Measurements from ENCODE around the gene OTOGL.
A peak's percentile ranks its signal among the peaks of the same experiment; 100 is the strongest.

The OTOGL gene

GRCh38 chr12:80188576-80188975 lies 89.2 kb downstream of the OTOGL start:
- no peak overlapping the region for H3K4me3 ChIP-seq (ENCODE audit: low read depth, low read length)
- no peak overlapping the region for H2BK12ac ChIP-seq (ENCODE audit: low read length)
- no peak overlapping the region for H3K14ac ChIP-seq (ENCODE audit: low read length)
- no peaks in the 10 kb centered on the region for H3K9me3 ChIP-seq (ENCODE audit: insufficient read depth, low read depth, low read length)
- no peak overlapping the region for H3K9ac ChIP-seq (ENCODE audit: low read length)
- no peaks in the 10 kb centered on the region for H3K79me1 ChIP-seq (ENCODE audit: low read length)
- no peak overlapping the region for H3K23ac ChIP-seq (ENCODE audit: low read length)
- no peak overlapping the region for H2BK120ac ChIP-seq (ENCODE audit: insufficient read depth, low read length, poor library complexity)
- no peak overlapping the region for H3K4me2 ChIP-seq (ENCODE audit: low read length)
- no peak overlapping the region for H4K8ac ChIP-seq (ENCODE audit: low read depth, low read length)
- no peaks in the 10 kb centered on the region for H3K36me3 ChIP-seq (ENCODE audit: control insufficient read depth in 1 of 2, insufficient read depth in 2 of 2, low read length in 2 of 2)
- no peak overlapping the region for H3K27ac ChIP-seq (ENCODE audit: low read depth, low read length)
- H4K12ac ChIP-seq (ENCODE audit: low read depth, low read length): no peak overlapping the region
- H3K18ac ChIP-seq (ENCODE audit: low read length): no peak overlapping the region
- H3K79me2 ChIP-seq (ENCODE audit: control insufficient read depth, insufficient read depth, low read length, poor library complexity): no peaks in the 10 kb centered on the region
- no peak overlapping the region for H4K91ac ChIP-seq (ENCODE audit: low read depth, low read length)
- no peaks in the 10 kb centered on the region for H3K27me3 ChIP-seq (ENCODE audit: insufficient read depth, low read length)
- no peak overlapping the region for H3K4ac ChIP-seq (ENCODE audit: low read depth, low read length)
- H2AFZ ChIP-seq (ENCODE audit: insufficient read depth, low read length, poor library complexity): no peak overlapping the region
- no peak for DNase-seq
- no peak overlapping the region for H2AK5ac ChIP-seq (ENCODE audit: low read length)
- H2BK5ac ChIP-seq (ENCODE audit: low read depth, low read length, poor library complexity): no peak overlapping the region
- no CpG with 5 or more reads among the region's 2 CpGs for WGBS (ENCODE audit: extremely low coverage, insufficient coverage, insufficient read length)
- no peaks in the 10 kb centered on the region for H3K4me1 ChIP-seq (ENCODE audit: control insufficient read depth in 1 of 2, insufficient read depth in 2 of 2, low read length in 2 of 2)

- Histone ChIP-seq H3K27ac (ENCODE audit: low read depth, low read length) (no peak overlapping the region), H4K91ac (ENCODE audit: low read depth, low read length) (no peak overlapping the region), H2BK5ac (ENCODE audit: low read depth, low read length, poor library complexity) (no peak overlapping the region), H3K79me1 (ENCODE audit: low read length) (no peaks in the 10 kb centered on the region), H3K9me3 (ENCODE audit: insufficient read depth, low read depth, low read length) (no peaks in the 10 kb centered on the region), H3K4ac (ENCODE audit: low read depth, low read length) (no peak overlapping the region), H2AK5ac (ENCODE audit: low read length) (no peak overlapping the region), H3K4me2 (ENCODE audit: low read length) (no peak overlapping the region), H3K23ac (ENCODE audit: low read length) (no peak overlapping the region), H3K14ac (ENCODE audit: low read length) (no peak overlapping the region), H3K9ac (ENCODE audit: low read length) (no peak overlapping the region), H3K36me3 (ENCODE audit: control insufficient read depth in 1 of 2, insufficient read depth in 2 of 2, low read length in 2 of 2) (no peaks in the 10 kb centered on the region), H3K79me2 (ENCODE audit: control insufficient read depth, insufficient read depth, low read length, poor library complexity) (no peaks in the 10 kb centered on the region), H3K4me3 (ENCODE audit: low read depth, low read length) (no peak overlapping the region), H2AFZ (ENCODE audit: insufficient read depth, low read length, poor library complexity) (no peak overlapping the region), H2BK12ac (ENCODE audit: low read length) (no peak overlapping the region), H4K8ac (ENCODE audit: low read depth, low read length) (no peak overlapping the region), H4K12ac (ENCODE audit: low read depth, low read length) (no peak overlapping the region), H2BK120ac (ENCODE audit: insufficient read depth, low read length, poor library complexity) (no peak overlapping the region), H3K18ac (ENCODE audit: low read length) (no peak overlapping the region), H3K27me3 (ENCODE audit: insufficient read depth, low read length) (no peaks in the 10 kb centered on the region), H3K4me1 (ENCODE audit: control insufficient read depth in 1 of 2, insufficient read depth in 2 of 2, low read length in 2 of 2) (no peaks in the 10 kb centered on the region)
- DNase-seq: no peak
These were observed 89.9 kb downstream of the OTOGL start for GRCh38 chr12:80189241-80189640.

- no peaks in the 10 kb centered on the region for H3K79me2 ChIP-seq (ENCODE audit: control insufficient read depth, insufficient read depth, low read length, poor library complexity)
- no peaks in the 10 kb centered on the region for H3K36me3 ChIP-seq (ENCODE audit: control insufficient read depth in 1 of 2, insufficient read depth in 2 of 2, low read length in 2 of 2)
- no peak overlapping the region for H2AK5ac ChIP-seq (ENCODE audit: low read length)
- H3K14ac ChIP-seq (ENCODE audit: low read length): no peak overlapping the region
- no peak overlapping the region for H2BK120ac ChIP-seq (ENCODE audit: insufficient read depth, low read length, poor library complexity)
- H3K9me3 ChIP-seq (ENCODE audit: insufficient read depth, low read depth, low read length): no peaks in the 10 kb centered on the region
- H3K4me2 ChIP-seq (ENCODE audit: low read length): no peak overlapping the region
- no peaks in the 10 kb centered on the region for H3K27me3 ChIP-seq (ENCODE audit: insufficient read depth, low read length)
- no peak overlapping the region for H4K12ac ChIP-seq (ENCODE audit: low read depth, low read length)
- no peak overlapping the region for H3K4me3 ChIP-seq (ENCODE audit: low read depth, low read length)
- no peak overlapping the region for H4K8ac ChIP-seq (ENCODE audit: low read depth, low read length)
- H3K79me1 ChIP-seq (ENCODE audit: low read length): no peaks in the 10 kb centered on the region
- H4K91ac ChIP-seq (ENCODE audit: low read depth, low read length): peak overlapping the region; percentile 6
- H3K4me1 ChIP-seq (ENCODE audit: control insufficient read depth in 1 of 2, insufficient read depth in 2 of 2, low read length in 2 of 2): no peaks in the 10 kb centered on the region
- no peak overlapping the region for H3K27ac ChIP-seq (ENCODE audit: low read depth, low read length)
- no CpG with 5 or more reads among the region's 4 CpGs for WGBS (ENCODE audit: extremely low coverage, insufficient coverage, insufficient read length)
- no peak for DNase-seq
- H3K23ac ChIP-seq (ENCODE audit: low read length): no peak overlapping the region
- no peak overlapping the region for H2BK12ac ChIP-seq (ENCODE audit: low read length)
- H2AFZ ChIP-seq (ENCODE audit: insufficient read depth, low read length, poor library complexity): no peak overlapping the region
- no peak overlapping the region for H3K18ac ChIP-seq (ENCODE audit: low read length)
- H3K4ac ChIP-seq (ENCODE audit: low read depth, low read length): no peak overlapping the region
- H3K9ac ChIP-seq (ENCODE audit: low read length): no peak overlapping the region
- H2BK5ac ChIP-seq (ENCODE audit: low read depth, low read length, poor library complexity): no peak overlapping the region
These were observed 90.7 kb downstream of the OTOGL start for GRCh38 chr12:80190001-80190400.

- no peak overlapping the region for H2AK5ac ChIP-seq (ENCODE audit: low read length)
- no peaks in the 10 kb centered on the region for H3K36me3 ChIP-seq (ENCODE audit: control insufficient read depth in 1 of 2, insufficient read depth in 2 of 2, low read length in 2 of 2)
- H4K8ac ChIP-seq (ENCODE audit: low read depth, low read length): no peak overlapping the region
- peaks cover 0 to 4% of the 10 kb centered on the region in 2 experiments for H3K4me1 ChIP-seq (ENCODE audit: control insufficient read depth in 1 of 2, insufficient read depth in 2 of 2, low read length in 2 of 2)
- no peak overlapping the region for H3K9ac ChIP-seq (ENCODE audit: low read length)
- no peak overlapping the region for H2AFZ ChIP-seq (ENCODE audit: insufficient read depth, low read length, poor library complexity)
- no peak overlapping the region for H4K91ac ChIP-seq (ENCODE audit: low read depth, low read length)
- H3K18ac ChIP-seq (ENCODE audit: low read length): no peak overlapping the region
- no peak overlapping the region for H3K23ac ChIP-seq (ENCODE audit: low read length)
- peaks cover 2% of the 10 kb centered on the region for H3K79me1 ChIP-seq (ENCODE audit: low read length)
- no peak overlapping the region for H3K14ac ChIP-seq (ENCODE audit: low read length)
- no peaks in the 10 kb centered on the region for H3K79me2 ChIP-seq (ENCODE audit: control insufficient read depth, insufficient read depth, low read length, poor library complexity)
- no peak overlapping the region for H3K27ac ChIP-seq (ENCODE audit: low read depth, low read length)
- no peak overlapping the region for H2BK12ac ChIP-seq (ENCODE audit: low read length)
- H3K4ac ChIP-seq (ENCODE audit: low read depth, low read length): no peak overlapping the region
- WGBS (ENCODE audit: extremely low coverage, insufficient coverage, insufficient read length): no CpG with 5 or more reads among the region's 3 CpGs
- no peak overlapping the region for H3K4me3 ChIP-seq (ENCODE audit: low read depth, low read length)
- no peak overlapping the region for H2BK5ac ChIP-seq (ENCODE audit: low read depth, low read length, poor library complexity)
- no peak overlapping the region for H4K12ac ChIP-seq (ENCODE audit: low read depth, low read length)
- no peak for DNase-seq
- no peak overlapping the region for H2BK120ac ChIP-seq (ENCODE audit: insufficient read depth, low read length, poor library complexity)
- no peaks in the 10 kb centered on the region for H3K27me3 ChIP-seq (ENCODE audit: insufficient read depth, low read length)
- no peaks in the 10 kb centered on the region for H3K9me3 ChIP-seq (ENCODE audit: insufficient read depth, low read depth, low read length)
- no peak overlapping the region for H3K4me2 ChIP-seq (ENCODE audit: low read length)
These were observed 92.8 kb downstream of the OTOGL start for GRCh38 chr12:80192087-80192486.

Measured in trophoblast cell (in vitro differentiated cells and primary cell).